Measurements from ENCODE around the gene NABP1.
A peak's percentile ranks its signal among the peaks of the same experiment; 100 is the strongest.

Gene NABP1

DNA sequence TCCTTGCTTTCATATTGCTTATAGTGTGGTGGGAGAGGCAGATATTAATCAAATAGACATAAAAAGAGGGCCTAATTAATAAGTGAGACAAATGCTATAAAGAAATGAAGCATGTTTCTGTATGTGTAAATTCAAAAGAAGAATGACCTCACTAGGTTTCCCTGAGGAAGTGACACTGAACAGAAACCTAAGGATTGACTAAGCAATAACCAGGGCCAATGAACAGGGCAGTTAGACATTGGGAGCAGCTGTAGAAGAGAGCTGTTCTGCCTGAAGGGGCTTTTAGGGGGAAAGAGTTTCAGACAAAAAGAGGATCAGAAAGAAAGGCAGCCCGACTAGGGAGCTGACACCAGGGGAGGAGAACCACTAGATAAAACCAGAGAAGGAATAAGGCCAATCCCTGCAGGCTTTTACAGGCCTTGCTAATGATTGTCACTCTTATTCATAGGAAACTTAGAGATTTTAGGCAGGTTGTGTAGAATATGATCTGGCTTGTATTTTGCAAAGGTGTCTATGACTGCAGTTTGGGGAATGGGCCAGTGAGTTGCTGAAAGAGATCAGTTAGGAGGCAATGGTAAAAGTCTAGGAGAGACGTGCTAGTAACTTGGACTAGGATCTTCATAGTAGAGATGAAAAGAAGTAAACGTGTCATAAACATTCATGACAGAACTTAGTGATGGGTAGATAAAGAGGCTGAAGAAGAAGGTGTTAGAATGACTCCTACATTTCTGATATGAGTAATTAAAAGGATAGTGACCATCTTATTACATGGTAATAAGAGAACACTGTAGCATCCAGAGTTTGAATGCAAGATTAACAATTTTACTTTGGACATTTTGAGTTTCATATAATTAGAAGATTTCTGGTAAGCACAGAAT, 26.8 kb upstream of the NABP1 start:
- DNase-seq = no peak

DNA sequence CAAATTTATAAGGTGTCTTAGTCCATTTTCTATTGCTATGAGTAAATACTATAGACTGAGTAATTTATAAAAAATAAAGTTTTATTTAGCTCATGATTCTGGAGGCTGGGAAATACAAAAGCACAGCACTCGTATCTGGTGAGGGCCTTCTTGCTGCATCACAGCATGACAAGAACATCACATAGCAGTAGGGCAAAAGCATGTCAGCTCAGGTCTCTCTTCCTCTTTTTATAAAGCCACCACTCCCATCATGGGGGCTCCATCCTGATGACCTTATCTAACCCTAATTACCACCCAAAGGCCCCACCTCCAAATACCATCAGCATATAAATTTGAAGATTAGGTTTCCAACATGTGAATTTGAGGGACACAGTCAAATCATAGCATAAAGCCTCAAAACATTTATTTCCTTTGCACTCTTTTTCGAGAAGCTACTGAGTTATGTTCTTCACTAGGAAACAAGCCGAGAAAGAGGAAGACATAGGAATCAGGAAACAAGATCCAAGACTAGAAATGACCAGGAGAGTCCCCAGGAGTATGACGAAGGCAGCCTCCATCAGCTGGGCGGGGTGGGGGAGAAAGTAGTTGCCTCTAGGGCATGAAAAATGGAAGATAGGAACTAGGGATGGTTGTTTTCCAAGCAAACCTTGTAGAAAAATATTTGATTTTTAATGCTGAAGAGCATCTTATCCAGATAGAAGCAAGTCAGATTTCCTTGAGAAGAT, 24.1 kb upstream of the NABP1 start:
- DNase-seq = no peak

DNA sequence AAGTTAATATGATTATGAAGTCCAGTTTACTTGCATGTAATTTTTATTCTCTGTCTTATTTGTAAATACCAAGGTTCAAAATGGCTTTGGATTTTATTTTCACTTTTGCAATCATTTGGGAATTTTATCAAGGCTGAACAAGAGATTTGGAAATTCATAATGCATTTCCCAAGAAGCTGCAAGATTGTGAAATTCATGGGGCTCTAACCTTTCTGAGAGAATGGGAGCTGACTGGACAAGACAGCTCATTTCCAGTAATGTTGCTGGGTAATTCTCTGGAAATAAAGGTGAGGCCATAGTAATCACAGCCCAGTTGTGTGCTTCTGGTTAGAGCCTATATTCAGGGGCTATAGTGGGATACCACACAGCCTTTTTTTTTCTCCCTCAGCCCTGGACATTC, 21.5 kb upstream of the NABP1 start:
- DNase-seq = no peak

DNA sequence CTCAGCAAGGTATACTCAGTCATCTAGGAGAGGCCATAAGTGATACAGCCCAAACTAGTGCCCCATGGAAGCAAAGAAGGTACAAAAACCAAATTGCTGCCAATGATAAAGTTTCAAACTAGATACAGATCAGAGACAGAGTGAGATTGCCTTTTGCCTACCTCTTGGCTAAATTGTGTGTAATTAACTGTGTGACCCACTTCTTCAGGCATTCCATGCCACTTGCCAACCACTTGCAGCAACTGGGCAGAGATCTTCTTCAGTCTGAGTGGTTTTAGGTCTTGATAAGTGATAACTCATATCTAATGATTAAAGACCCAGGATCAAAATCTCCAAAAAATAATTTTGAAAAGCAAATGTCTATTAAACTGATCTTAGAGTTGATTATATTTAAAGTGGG, 21.1 kb upstream of the NABP1 start:
- no peak for DNase-seq

GRCh38 chr2:191657977-191658376, 20.0 kb upstream of the NABP1 start:
- DNase-seq = no peak

- no peak for DNase-seq
Observed at GRCh38 chr2:191659198-191659597, 18.7 kb upstream of the NABP1 start.

- DNase-seq = no peak
Observed at GRCh38 chr2:191660575-191660974, 17.4 kb upstream of the NABP1 start.

DNA sequence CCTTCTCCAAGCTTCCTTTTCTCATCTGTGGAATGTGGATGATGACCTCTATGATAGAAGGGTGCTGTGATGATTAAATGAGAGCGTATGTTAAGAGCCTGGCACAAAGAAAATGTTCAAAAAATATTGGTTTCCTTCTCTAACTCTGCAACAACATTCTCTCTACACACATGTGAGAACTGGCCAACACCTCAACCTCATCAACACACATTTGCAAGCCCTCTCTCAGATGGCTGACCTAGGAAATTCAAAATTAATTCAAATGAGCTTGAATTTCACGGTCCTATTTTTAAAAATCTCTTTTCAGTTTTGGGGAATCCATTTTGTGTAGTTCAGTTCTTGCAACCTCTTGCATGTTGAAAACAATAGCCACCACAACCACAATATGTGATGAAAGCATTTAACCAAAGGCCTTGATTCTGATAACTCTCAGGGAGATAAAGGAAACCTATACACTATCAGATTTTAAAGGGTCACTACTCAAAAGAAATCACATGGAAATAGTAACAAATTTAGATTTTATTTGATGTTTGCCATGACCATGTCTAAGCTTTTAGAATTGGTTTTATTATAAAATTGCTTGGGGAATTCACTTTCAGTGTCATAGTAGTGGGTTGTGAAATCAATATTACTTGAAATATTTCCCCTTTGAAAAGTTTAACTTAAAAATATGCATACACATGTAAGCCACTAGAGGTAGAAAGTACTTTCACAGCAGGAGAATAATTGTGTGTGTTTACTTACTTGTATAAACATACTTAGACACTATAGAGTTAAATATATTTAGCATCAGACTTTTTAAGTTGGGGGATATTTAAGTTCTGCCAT, 16.6 kb upstream of the NABP1 start:
- no peak for DNase-seq

- no peak for DNase-seq
Observed at GRCh38 chr2:191664823-191665677, 12.9 kb upstream of the NABP1 start.

- no peak for DNase-seq
Observed at GRCh38 chr2:191666226-191666625, 11.7 kb upstream of the NABP1 start.

GRCh38 chr2:191666732-191667131, 11.2 kb upstream of the NABP1 start:
- DNase-seq = no peak

- DNase-seq = no peak
Observed at GRCh38 chr2:191670076-191670475, 7.9 kb upstream of the NABP1 start.

GRCh38 chr2:191670787-191671186, 7.1 kb upstream of the NABP1 start:
- no peak for DNase-seq

DNA sequence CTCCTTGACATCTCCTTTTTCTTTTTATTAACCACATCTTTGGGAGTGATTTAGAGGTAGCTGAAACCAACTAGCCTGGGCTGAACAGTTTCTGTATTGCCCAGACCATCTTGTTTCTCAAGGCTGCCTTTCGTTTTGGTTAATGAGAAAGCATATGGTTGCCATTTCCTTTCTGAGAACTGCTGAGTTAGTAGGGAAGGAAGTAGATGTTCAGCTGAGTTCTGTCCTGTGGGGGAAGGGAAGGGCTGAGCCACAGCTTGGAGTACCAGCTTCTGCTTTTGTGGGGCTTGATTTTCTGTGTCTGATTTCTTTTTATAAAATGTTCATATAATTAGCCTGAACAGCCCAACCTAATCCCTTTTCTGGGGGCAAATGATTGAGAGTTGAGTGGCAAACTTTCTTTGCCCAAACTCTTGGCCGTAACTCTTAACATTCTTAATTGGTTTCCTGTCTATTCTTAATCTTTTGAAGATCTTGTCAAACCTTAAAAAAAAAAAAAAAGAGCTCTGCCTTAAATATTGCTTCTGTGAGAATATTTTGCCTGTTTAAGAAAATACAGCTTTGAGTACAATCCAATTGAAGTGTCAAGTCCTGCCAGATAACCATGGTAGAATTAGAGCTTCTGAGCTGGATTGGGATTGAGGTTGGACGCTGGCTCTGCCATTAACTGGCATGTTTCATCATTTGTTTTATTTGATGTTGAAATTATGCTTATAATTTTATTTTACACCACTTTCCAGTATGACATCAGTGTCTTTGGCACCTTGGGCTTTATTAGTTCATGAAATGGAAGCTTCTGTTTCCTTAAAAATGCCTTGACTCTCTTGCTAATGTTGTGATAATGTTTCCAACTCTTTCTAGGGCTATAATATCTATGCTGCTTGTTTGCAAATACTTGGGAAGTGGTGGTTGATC, 1.9 kb upstream of the NABP1 start:
- peak; percentile 50 to 52 for DNase-seq

DNA sequence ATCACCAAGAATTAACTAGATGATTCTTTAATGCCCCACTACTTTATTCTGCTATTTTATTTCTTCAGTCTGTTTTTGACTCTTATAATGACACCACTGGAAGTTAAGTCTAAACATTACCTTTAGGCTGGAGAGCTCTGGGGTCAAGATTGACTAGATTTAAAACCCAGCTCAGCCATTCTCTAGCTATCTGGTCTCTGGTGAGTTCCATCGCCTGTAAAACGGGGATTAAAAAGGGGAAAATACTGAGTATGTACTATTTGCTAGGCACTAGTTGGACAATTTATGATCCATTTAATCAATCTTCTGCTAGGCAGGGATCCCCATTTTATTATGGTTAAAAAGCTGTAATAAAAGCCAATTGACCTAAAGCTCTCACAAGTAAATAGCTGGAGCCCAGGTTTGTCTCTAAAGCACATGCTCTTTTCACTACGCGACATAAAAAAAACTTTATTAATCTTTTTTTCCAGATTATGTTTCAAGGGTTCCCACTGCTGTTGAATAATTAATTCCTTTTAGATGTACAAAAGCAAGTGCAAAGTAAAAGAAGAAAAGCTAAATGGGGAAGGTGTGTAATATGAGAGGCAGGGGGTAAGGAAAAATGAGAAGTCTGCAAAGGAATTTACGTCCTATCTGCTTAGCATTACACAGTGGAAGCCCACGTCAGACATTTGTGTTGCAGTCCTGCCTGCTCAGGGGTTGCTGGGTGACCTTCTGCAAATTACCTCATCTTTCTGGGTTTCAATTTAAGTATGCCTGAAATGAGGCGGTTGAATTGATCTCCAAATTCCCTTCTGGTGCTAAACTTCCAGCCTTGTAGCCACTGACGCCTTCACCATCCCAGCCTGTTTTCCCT, 918 bp upstream of the NABP1 start:
- peak; percentile 48 for DNase-seq

GRCh38 chr2:191678437-191679100, 633 bp downstream of the NABP1 start:
- peak; percentile 77 to 78 for DNase-seq

GRCh38 chr2:191679818-191680600, 2.1 kb downstream of the NABP1 start:
- no peak for DNase-seq

DNA sequence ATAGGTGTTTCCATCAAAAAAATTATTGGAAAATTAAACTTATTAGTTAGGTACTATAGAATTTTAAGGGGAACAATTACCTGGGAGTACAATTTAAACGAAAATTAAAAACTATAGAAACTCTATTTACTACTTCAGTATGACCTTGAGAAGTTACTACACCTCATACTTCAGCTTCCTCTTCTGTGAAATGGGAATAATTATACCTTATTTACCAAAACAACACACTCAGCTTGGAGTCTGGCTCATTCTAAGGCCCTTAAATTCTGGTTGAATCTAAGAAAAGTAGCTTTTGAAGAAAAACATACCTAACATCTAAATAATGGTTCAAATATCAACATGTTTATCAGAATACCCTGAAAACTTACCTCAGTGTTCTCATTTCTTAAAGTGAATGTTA, 2.7 kb downstream of the NABP1 start:
- DNase-seq = no peak

- no peak for DNase-seq
Observed at GRCh38 chr2:191682126-191682525, 4.2 kb downstream of the NABP1 start.
